IPS DF 6.9 (cell line): ENCODE measurements around the gene FAM32A.
"Not testable (repeated sequence)": the region's sequence is repeated elsewhere in the genome, so short reads cannot be mapped to it uniquely, and the experiment has no call there.

Experiments
- DNase-seq: peaks from one replicate; pipeline ENCODE4 v3.0.0-alpha.2; 2013; ENCODE audit warnings: low read depth, low spot score
- H3K27ac ChIP-seq: one replicate; pipeline ENCODE4 v1.5.1; 2013; ENCODE audit warnings: low read length, control low read depth
- H3K27me3 ChIP-seq: 2 replicates; pipeline ENCODE4 v1.6.1; 2013; ENCODE audit warnings: mild to moderate bottlenecking, low read length; ENCODE audit not compliant: control insufficient read depth, insufficient read depth
- H3K36me3 ChIP-seq: 2 replicates; pipeline ENCODE4 v1.6.1; 2013; ENCODE audit warnings: low read length; ENCODE audit not compliant: control insufficient read depth, insufficient read depth
- H3K4me1 ChIP-seq: 2 replicates; pipeline ENCODE4 v1.6.1; 2013; ENCODE audit warnings: low read length; ENCODE audit not compliant: control insufficient read depth, insufficient read depth
- H3K4me3 ChIP-seq: 2 replicates; pipeline ENCODE4 v1.5.1; 2013; ENCODE audit warnings: mild to moderate bottlenecking, low read length
- H3K9me3 ChIP-seq: 2 replicates; pipeline ENCODE4 v1.6.1; 2013; ENCODE audit warnings: low read length, inconsistent platforms; ENCODE audit not compliant: control insufficient read depth, insufficient read depth
- WGBS: extraction: QIAGEN DNeasy Blood & Tissue Kit; methylation state at CpG from one replicate; pipeline ENCODE4 v1.1.7; 2013; ENCODE audit warnings: mixed read lengths, missing lambda C conversion rate; ENCODE audit not compliant: insufficient read length, insufficient coverage; 5-methylcytosine and 5-hydroxymethylcytosine counted together

Gene FAM32A

DNA sequence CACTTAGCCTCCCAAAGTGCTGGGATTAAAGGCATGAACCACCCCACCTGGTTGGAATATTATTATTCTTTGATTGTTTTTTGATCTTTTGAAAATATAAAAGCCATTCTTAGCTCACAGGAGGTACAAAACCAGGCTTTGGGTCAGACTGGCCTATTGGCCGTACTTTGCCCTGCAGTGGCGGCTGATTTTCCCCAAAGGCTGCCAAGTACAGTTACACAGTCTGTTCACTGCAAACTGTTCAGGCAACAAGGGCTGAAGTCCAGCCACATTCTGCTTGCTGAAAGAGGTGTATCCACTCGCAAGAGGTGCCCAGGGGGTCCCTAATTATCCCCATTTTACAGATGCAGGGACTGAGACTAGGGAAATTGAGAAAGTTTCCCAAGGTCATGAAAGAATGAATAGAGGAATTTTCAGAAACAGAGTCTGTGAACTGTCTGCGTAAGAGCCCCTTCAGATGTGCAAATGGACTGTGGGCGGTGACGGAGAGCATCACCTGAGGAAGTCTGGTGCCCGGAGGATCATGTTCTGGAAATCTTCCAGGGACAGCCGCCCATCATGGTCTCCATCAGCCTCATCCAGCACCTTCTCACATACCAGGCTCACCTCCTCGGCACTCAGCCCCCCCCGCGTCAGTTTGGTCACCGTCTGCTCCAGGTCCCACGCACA, 20.9 kb upstream of the FAM32A start:
- H3K4me3 ChIP-seq = no peak overlapping the region
- DNase-seq = no peak
- H3K4me1 ChIP-seq = no peaks in the 10 kb centered on the region
- no peaks in the 10 kb centered on the region for H3K36me3 ChIP-seq
- H3K27me3 ChIP-seq = no peaks in the 10 kb centered on the region
- WGBS = no CpG with 5 or more reads among the region's 13 CpGs
- H3K9me3 ChIP-seq = no peaks in the 10 kb centered on the region
- H3K27ac ChIP-seq = no peak overlapping the region

DNA sequence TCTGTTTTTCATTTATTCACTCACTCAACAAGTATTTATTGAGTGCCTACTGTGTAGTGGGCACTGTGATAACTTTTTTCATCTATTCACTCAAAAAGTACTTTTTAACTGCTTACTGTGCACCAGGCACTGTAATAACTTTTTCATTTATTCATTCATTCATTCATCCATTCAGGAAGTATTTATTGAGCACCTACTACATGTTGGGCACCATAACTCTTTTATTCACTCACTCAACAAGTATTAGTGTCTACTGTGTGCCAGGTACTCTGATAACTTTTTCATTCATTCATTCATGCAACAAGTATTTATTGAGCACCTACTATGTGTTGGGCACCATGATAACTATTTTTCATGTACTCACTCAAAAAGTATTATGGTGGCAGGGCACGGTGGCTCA, 18.8 kb upstream of the FAM32A start:
- no CpG with 5 or more reads among the region's 1 CpG for WGBS
- DNase-seq = no peak

DNA sequence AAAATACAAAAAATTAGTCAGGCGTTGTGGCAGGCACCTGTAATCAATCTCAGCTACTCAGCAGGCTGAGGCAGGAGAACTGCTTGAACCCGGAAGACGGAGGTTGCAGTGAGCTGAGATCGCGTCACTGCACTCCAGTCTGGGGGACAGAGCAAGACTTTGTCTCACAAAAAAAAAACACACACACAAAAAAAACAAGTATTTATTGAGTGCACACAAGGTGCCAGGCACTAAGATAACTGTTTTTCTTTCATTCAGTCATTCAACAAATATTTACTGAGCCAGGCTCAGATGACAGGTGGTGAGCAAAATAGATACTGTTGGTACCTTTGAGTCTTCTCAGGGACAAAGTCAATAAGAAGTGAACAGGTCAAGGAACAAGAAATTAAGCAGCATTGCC, 18.2 kb upstream of the FAM32A start:
- Histone ChIP-seq H3K4me3 (no peak overlapping the region), H3K27ac (no peak overlapping the region), H3K9me3 (no peaks in the 10 kb centered on the region), H3K36me3 (no peaks in the 10 kb centered on the region), H3K27me3 (no peaks in the 10 kb centered on the region), H3K4me1 (no peaks in the 10 kb centered on the region)
- no CpG with 5 or more reads among the region's 5 CpGs for WGBS
- DNase-seq = no peak

More for the DNA sequence above, 18.8 kb upstream of the FAM32A start:
- H3K36me3 ChIP-seq = no peaks in the 10 kb centered on the region
- no peaks in the 10 kb centered on the region for H3K9me3 ChIP-seq
- no peaks in the 10 kb centered on the region for H3K4me1 ChIP-seq
- no peak overlapping the region for H3K27ac ChIP-seq
- H3K27me3 ChIP-seq = no peaks in the 10 kb centered on the region
- H3K4me3 ChIP-seq = no peak overlapping the region

DNA sequence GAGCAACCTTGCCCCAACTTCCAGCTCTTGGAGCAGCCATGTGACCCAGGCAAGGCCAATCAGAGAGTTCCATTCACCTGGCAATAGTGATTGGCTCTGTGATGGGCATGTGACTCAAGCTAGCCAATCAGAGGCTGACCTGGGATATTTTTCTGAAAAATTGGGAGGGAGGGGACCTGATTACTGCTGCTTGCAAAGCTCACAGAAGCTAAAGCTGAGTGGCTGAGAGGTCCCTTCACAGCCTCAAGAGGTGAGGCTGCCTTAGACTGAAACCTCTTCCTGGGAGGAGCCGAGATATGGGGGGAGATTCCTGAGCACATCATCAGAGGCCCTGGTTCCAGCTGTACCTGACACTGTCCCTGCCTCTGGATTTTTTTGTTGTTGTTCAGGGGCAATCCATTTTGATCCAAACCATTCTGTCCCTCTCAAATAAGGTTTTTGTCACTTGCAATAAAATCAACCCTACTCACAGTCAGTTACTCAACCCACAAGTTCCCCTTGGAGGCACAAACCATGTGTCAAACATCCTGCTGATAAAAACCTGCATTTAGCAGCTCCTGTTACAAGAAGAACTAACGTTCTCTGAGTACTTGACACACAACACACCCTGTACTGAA, 16.6 kb upstream of the FAM32A start:
- no peaks in the 10 kb centered on the region for H3K9me3 ChIP-seq
- H3K27me3 ChIP-seq = no peaks in the 10 kb centered on the region
- DNase-seq = no peak
- no peak overlapping the region for H3K27ac ChIP-seq
- H3K4me3 ChIP-seq = no peak overlapping the region
- WGBS = no CpG with 5 or more reads among the region's 2 CpGs
- no peaks in the 10 kb centered on the region for H3K4me1 ChIP-seq
- H3K36me3 ChIP-seq = no peaks in the 10 kb centered on the region

DNA sequence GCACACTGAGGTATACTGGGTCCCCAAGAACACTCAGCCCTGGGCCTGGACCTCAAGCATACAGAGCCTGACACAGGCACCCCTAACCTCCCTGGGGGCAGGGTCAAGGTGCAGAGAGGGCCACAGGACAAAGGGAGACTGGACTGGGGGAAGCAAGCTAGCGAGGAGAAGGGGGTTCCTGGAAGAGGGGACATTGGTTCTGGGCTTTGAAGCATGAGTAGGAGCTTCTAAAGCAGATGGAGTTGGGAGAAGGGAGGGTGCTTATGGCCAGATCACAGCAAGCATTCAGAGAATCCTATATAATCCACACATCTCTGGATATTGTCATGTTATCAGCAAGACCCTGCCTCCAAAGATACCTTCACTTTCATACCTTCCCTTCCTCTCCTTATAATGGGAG, 15.1 kb upstream of the FAM32A start:
- DNase-seq = no peak
- Histone ChIP-seq H3K9me3 (no peaks in the 10 kb centered on the region), H3K27me3 (no peaks in the 10 kb centered on the region), H3K36me3 (no peaks in the 10 kb centered on the region), H3K4me3 (no peak overlapping the region), H3K27ac (no peak overlapping the region), H3K4me1 (no peaks in the 10 kb centered on the region)
- WGBS = no CpG with 5 or more reads among the region's 1 CpG

DNA sequence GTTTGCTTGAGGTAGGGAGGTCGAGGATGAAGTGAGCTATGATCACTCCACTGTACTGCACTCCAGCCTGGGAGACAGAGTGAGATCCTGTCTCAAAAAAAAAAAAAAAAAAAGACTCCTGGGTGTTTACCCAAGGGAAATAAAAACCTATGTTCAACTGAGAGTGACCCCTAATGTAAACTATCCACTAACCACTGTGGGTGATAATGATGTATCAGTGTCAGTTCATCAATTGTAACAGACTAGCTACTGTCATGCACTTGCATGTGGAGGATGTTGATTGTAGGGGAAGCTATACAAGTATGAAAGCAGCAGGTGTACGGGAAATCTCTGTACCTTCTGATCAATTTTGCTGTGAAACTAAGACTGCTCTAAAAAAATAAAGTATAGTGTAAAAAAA, 9.3 kb upstream of the FAM32A start:
- H3K4me3 ChIP-seq = no peak overlapping the region
- H3K36me3 ChIP-seq = no peaks in the 10 kb centered on the region
- H3K27me3 ChIP-seq = no peaks in the 10 kb centered on the region
- no peaks in the 10 kb centered on the region for H3K9me3 ChIP-seq
- DNase-seq = no peak
- no CpG with 5 or more reads among the region's 2 CpGs for WGBS
- H3K27ac ChIP-seq = no peak overlapping the region
- no peaks in the 10 kb centered on the region for H3K4me1 ChIP-seq

DNA sequence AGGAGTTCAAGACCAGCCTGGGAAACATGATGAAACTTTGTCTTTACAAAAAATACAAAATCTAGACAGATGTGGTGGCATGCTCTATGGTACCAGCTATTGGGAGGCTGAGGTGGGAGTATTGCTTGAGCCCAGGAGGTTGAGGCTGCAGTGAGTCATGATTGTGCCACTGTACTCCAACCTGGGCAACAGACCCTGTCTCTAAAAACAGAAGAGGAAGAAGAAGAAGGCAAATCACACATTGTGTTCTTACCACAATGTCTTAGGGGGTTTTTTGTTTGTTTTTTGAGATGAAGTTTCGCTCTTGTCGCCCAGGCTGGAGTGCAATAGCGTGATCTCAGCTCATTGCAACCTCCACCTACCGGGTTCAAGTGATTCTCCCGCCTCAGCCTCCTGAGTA, 6.3 kb upstream of the FAM32A start:
- H3K4me3 ChIP-seq, H3K9me3 ChIP-seq, H3K27ac ChIP-seq, DNase-seq, H3K36me3 ChIP-seq, H3K4me1 ChIP-seq, H3K27me3 ChIP-seq: not testable (repeated sequence)
- no CpG with 5 or more reads among the region's 5 CpGs for WGBS

DNA sequence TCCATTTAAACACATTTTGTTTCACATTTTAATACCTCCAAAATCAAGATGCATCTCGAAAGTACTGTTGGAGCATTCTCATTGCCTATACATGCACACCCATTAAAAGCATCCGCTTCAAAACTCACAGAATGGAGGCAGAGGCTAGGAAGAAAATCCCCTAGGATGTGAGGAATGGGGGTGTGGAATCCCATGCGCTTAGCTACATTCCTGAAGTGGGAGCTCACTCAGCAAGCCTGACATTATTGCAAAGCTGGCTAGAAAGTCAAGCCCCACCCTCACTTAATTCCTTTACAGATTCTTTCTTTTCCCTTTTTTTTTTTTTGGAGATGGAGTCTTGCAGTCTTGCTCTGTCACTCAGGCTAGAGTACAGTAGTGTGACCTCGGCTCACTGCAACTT, 4.6 kb upstream of the FAM32A start:
- DNase-seq = no peak
- Histone ChIP-seq H3K4me3 (no peak overlapping the region), H3K4me1 (no peaks in the 10 kb centered on the region), H3K27ac (no peak overlapping the region), H3K9me3 (no peaks in the 10 kb centered on the region), H3K27me3 (no peaks in the 10 kb centered on the region), H3K36me3 (no peaks in the 10 kb centered on the region)
- 100% methylated on average over 1 of the region's 4 CpGs for WGBS

DNA sequence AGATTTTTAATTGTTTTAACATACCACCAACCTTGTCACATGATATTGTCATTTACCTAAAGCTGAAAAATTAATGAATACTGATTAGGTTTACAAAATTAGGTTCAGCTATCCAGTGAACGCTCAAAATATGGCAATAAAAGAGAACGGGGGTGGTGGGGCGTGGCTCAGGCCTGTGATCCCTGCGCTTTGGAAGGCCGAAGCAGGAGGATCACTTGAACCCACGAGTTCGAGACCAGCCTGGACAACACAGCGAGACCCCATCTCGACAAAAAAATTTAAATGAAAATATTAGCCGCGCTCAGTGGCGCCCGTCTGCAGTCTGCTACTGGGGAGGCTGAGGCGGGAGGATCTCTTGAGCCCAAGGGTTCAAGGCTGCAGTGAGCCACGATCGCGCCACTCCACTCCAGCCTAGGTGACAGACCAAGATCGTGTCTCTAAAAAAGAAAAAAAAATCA, 516 bp upstream of the FAM32A start:
- Histone ChIP-seq H3K27ac (no peak overlapping the region), H3K4me1 (no peaks in the 10 kb centered on the region), H3K4me3 (no peak overlapping the region), H3K36me3 (peaks cover 4% of the 10 kb centered on the region; the same call in 1 of the 2 replicates), H3K27me3 (no peaks in the 10 kb centered on the region), H3K9me3 (no peaks in the 10 kb centered on the region)
- DNase-seq = no peak
- no CpG with 5 or more reads among the region's 18 CpGs for WGBS

DNA sequence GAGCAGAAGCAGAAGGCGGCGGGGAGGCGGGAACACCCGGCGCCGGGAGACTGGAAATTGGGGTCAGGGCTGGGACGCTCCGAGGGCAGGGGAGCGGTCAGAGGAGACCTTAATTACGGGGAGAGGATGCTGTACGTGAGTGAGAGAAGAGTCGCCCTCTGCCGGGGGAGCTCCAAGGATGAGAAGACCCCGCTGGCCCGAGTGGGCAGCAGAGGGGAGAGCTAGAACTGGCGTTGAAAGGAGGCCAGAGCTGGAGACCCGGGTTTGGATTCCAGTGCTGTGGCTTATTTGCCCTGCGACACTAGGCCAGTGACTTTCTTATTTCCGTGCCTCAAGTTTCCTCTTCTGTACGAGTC, 536 bp downstream of the FAM32A start:
- peaks cover 14% of the 10 kb centered on the region for H3K36me3 ChIP-seq
- DNase-seq = no peak
- no peaks in the 10 kb centered on the region for H3K9me3 ChIP-seq
- H3K4me1 ChIP-seq = no peaks in the 10 kb centered on the region
- H3K4me3 ChIP-seq = peak overlapping the region; percentile 67
- no peaks in the 10 kb centered on the region for H3K27me3 ChIP-seq
- H3K27ac ChIP-seq = no peak overlapping the region
- WGBS = no CpG with 5 or more reads among the region's 20 CpGs

DNA sequence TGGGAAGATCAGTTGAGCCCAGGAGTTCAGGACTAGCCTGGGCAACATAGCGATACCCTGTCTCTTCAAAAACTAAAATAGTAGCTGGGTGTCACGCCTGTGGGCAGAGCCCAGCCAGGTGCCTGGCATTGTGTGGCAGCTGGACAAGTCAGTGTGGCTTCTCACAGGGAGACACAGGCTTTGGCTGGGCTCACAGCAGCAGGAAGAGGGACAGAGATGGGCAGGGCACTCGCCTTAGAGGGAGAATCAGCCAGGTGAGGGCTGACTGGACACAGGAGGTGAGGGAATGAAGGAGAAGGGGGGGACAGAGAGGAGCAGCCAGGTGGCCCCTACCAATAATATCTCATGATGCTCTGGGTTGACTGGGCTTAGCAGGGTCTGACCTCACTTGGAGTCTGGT, 3.3 kb downstream of the FAM32A start:
- no peak for DNase-seq
- Histone ChIP-seq H3K9me3 (no peaks in the 10 kb centered on the region), H3K4me1 (no peaks in the 10 kb centered on the region), H3K27ac (no peak overlapping the region), H3K36me3 (peaks cover 21% of the 10 kb centered on the region), H3K27me3 (no peaks in the 10 kb centered on the region), H3K4me3 (no peak overlapping the region)
- no CpG with 5 or more reads among the region's 3 CpGs for WGBS
